PFSK-1 (cell line): ENCODE data around the gene LY9.

ENCODE experiments used
- FOXP2 ChIP-seq: optimal IDR thresholded peaks from 2 replicates; pipeline ENCODE3; 2011; ENCODE audit warnings: borderline replicate concordance, control low read depth, inconsistent platforms; ENCODE audit not compliant: insufficient read depth; ENCODE audit errors: extremely low read length, extremely low read depth
- POLR2AphosphoS5 ChIP-seq: IDR thresholded peaks from 2 replicates; pipeline ENCODE4 v1.6.1; 2012; ENCODE audit warnings: low read depth, mild to moderate bottlenecking, control low read depth, low read length, moderate library complexity
- REST ChIP-seq, 2 experiments: IDR thresholded peaks; 2 replicates each; pipeline versions ENCODE4 v1.6.1 to v1.8.0; 2011 to 2012; ENCODE audit warnings: low read depth in 2 of 2, low read length in 2 of 2, control low read depth in 1 of 2, inconsistent platforms in 1 of 2, mild to moderate bottlenecking in 1 of 2, moderate library complexity in 1 of 2; ENCODE audit not compliant: insufficient read depth in 1 of 2
- SIN3A ChIP-seq: IDR thresholded peaks from 2 replicates; pipeline ENCODE4 v1.6.1; 2012; ENCODE audit warnings: mild to moderate bottlenecking, low read length, moderate library complexity, borderline replicate concordance; ENCODE audit not compliant: insufficient read depth
- TAF1 ChIP-seq: IDR thresholded peaks from 2 replicates; pipeline ENCODE4 v1.6.1; 2012; ENCODE audit warnings: low read length, control low read depth, borderline replicate concordance; ENCODE audit not compliant: insufficient read depth

LY9 gene

DNA sequence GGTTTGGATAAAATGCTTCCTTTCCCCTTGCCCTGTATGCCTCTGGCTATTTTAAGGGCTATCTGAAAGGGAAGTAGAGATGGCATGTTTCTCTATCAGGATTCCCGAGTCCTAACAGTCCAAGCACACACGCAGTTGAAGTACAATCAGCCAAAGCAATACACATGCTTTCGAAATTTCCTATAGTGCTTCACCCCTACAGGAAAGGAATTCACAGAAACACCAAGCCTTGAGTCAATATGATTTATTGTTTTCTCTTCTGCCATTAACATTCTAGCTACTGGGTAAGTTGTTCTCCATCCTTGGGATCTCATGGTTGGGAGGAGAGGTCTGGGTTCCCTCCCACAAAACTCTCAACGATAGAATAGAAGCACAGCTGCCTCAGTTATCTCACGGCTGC is 80.3 kb downstream of the LY9 start:
- TF ChIP-seq TAF1 (no peak), SIN3A (no peak), REST (IDR thresholded peaks at IDR 0.05; ENCODE audit: insufficient read depth in 1 of 2, low read depth in 2 of 2, low read length in 2 of 2) (no peak), FOXP2 (no peak), POLR2AphosphoS5 (no peak)

DNA sequence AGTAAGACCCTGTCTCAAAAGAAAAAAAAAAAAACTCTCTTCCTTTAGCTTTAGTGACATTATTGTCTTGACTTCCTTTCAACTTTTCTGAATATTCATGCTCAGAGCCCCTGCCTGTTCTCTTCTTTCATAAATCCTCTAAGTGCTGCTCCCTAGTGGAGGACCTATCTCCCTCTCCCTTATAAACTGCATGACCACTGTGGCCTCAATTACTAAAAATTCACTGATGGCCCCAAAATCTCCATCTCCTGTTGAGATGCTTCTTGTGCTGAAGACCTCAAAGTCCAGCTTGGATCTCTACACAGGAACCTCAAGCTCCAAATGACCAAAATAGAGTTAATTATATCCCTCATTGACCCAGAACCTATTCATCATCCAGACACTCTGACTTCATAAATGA is 81.2 kb downstream of the LY9 start:
- TF ChIP-seq SIN3A (no peak), POLR2AphosphoS5 (no peak), FOXP2 (no peak), REST (IDR thresholded peaks at IDR 0.05; ENCODE audit: insufficient read depth in 1 of 2, low read depth in 2 of 2, low read length in 2 of 2) (no peak), TAF1 (no peak)
